SK-N-SH treated with all-trans-retinoic acid at 6 μM for 48 hours (cell line): ENCODE results near the gene SDE2.
"Not testable (repeated sequence)": the region's sequence is repeated elsewhere in the genome, so short reads cannot be mapped to it uniquely, and the experiment has no call there.

Experiments used
- ATAC-seq: fragments of 200-7000 bp; cut with Tn5 transposase; 3 replicates; pipeline ENCODE4 v1.9.1; 2020; ENCODE audit warnings: mild to moderate bottlenecking, moderate library complexity
- ARNTL ChIP-seq: fragments of 450-650 bp; formaldehyde crosslinking; IDR thresholded peaks from 2 replicates; pipeline ENCODE4 v1.5.0; 2020; ENCODE audit warnings: low read depth, mild to moderate bottlenecking, moderate library complexity, borderline replicate concordance
- BACH2 ChIP-seq: fragments of 250-450 bp; sonication (Bioruptor Pico); IDR thresholded peaks from 2 replicates; pipeline ENCODE4 v1.9.0; 2021; ENCODE audit warnings: mild to moderate bottlenecking, borderline replicate concordance
- CSDC2 ChIP-seq: fragments of 250-450 bp; sonication (Bioruptor Pico); IDR thresholded peaks from 2 replicates; pipeline ENCODE4 v1.5.0; 2020; ENCODE audit warnings: mild to moderate bottlenecking, moderate library complexity
- ESRRG ChIP-seq: fragments of 250-450 bp; sonication (Bioruptor Pico); IDR thresholded peaks from 2 replicates; pipeline ENCODE4 v1.6.1; 2021; ENCODE audit warnings: mild to moderate bottlenecking
- GLIS3 ChIP-seq: fragments of 250-450 bp; sonication (Bioruptor Pico); IDR thresholded peaks from 2 replicates; pipeline ENCODE4 v1.5.0; 2020; ENCODE audit warnings: mild to moderate bottlenecking, moderate library complexity
- OSR1 ChIP-seq: fragments of 250-450 bp; sonication (Bioruptor Pico); IDR thresholded peaks from 2 replicates; pipeline ENCODE4 v1.8.0; 2022; ENCODE audit warnings: moderate library complexity, mild to moderate bottlenecking, inconsistent platforms
- PPARA ChIP-seq: fragments of 250-450 bp; sonication (Bioruptor Pico); IDR thresholded peaks from 2 replicates; pipeline ENCODE4 v1.5.0; 2020; ENCODE audit warnings: mild to moderate bottlenecking, borderline replicate concordance
- RARB ChIP-seq: fragments of 250-450 bp; sonication (Bioruptor Pico); IDR thresholded peaks from 2 replicates; pipeline ENCODE4 v1.8.0; 2021; ENCODE audit warnings: mild to moderate bottlenecking, moderate library complexity
- SNAI2 ChIP-seq: fragments of 250-450 bp; sonication (Bioruptor Pico); IDR thresholded peaks from 2 replicates; pipeline ENCODE4 v1.5.0; 2020; ENCODE audit warnings: mild to moderate bottlenecking, moderate library complexity
- TCF4 ChIP-seq: fragments of 250-450 bp; sonication (Bioruptor Pico); IDR thresholded peaks from 2 replicates; pipeline ENCODE4 v1.8.0; 2021; ENCODE audit warnings: mild to moderate bottlenecking, moderate library complexity, borderline replicate concordance
- TOX ChIP-seq: fragments of 250-450 bp; sonication (Bioruptor Pico); IDR thresholded peaks from 2 replicates; pipeline ENCODE4 v1.8.0; 2021; ENCODE audit warnings: mild to moderate bottlenecking, moderate library complexity, borderline replicate concordance
- ZC3H10 ChIP-seq: fragments of 250-450 bp; sonication (Bioruptor Pico); IDR thresholded peaks from 2 replicates; pipeline ENCODE4 v1.5.1; 2021; ENCODE audit warnings: mild to moderate bottlenecking, moderate library complexity
- ZFP3 ChIP-seq: fragments of 250-450 bp; sonication (Bioruptor Pico); IDR thresholded peaks from 2 replicates; pipeline ENCODE4 v1.5.0; 2020; ENCODE audit warnings: mild to moderate bottlenecking, moderate library complexity
- ZFP30 ChIP-seq: fragments of 450-650 bp; formaldehyde crosslinking; IDR thresholded peaks from 2 replicates; pipeline ENCODE4 v1.5.0; 2022; ENCODE audit warnings: mild to moderate bottlenecking, moderate library complexity
- ZNF565 ChIP-seq: fragments of 450-650 bp; formaldehyde crosslinking; conservative IDR thresholded peaks from 2 replicates; pipeline ENCODE4 v1.5.0; 2020; ENCODE audit warnings: low read depth, mild to moderate bottlenecking, moderate library complexity
- ZNF70 ChIP-seq: fragments of 450-650 bp; formaldehyde crosslinking; IDR thresholded peaks from 2 replicates; pipeline ENCODE4 v1.5.0; 2020; ENCODE audit warnings: mild to moderate bottlenecking, moderate library complexity
- ZNF8 ChIP-seq: fragments of 450-650 bp; formaldehyde crosslinking; IDR thresholded peaks from 2 replicates; pipeline ENCODE4 v1.5.0; 2020; ENCODE audit warnings: mild to moderate bottlenecking, moderate library complexity
- TF ChIP-seq, protein P1 (sequence below): fragments of 250-450 bp; sonication (Bioruptor Pico); IDR thresholded peaks from 2 replicates; pipeline ENCODE4 v1.5.1; 2020; ENCODE audit warnings: low read depth, mild to moderate bottlenecking, moderate library complexity
- TF ChIP-seq, protein P2 (sequence below): fragments of 250-450 bp; sonication (Bioruptor Pico); IDR thresholded peaks from 2 replicates; pipeline ENCODE4 v1.5.0; 2020; ENCODE audit warnings: mild to moderate bottlenecking, moderate library complexity
- TF ChIP-seq, protein P3 (sequence below): fragments of 250-450 bp; sonication (Bioruptor Pico); IDR thresholded peaks from 2 replicates; pipeline ENCODE4 v1.5.1; 2021; ENCODE audit warnings: mild to moderate bottlenecking, moderate library complexity
- TF ChIP-seq, protein P4 (sequence below): fragments of 250-450 bp; sonication (Bioruptor Pico); IDR thresholded peaks from 2 replicates; pipeline ENCODE4 v1.8.0; 2020; ENCODE audit warnings: mild to moderate bottlenecking, moderate library complexity, borderline replicate concordance
- TF ChIP-seq, protein P5 (sequence below): fragments of 250-450 bp; sonication (Bioruptor Pico); IDR thresholded peaks from 2 replicates; pipeline ENCODE4 v1.8.0; 2021; ENCODE audit warnings: low read depth, mild to moderate bottlenecking, moderate library complexity, borderline replicate concordance

SDE2 gene

DNA sequence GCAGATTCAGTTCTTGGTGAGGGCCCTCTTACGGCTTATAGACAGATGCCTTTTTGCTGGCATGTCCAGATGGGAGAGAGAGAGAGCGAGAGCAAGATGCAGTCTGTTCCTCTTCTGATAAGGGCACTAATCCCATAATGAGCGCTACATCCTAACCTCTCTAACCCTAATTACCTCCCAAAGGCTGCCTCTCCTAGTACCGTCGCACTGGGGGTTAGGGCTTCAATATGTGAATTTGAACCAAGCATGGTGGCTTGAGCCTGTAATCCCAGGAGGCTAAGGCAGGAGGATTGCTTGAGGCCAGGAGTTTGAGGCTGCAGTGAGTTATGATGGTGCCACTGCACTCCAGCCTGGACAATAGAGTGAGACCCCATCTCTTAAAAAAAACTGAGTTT is 10.5 kb upstream of the SDE2 start:
- TF ChIP-seq, protein P1, sequence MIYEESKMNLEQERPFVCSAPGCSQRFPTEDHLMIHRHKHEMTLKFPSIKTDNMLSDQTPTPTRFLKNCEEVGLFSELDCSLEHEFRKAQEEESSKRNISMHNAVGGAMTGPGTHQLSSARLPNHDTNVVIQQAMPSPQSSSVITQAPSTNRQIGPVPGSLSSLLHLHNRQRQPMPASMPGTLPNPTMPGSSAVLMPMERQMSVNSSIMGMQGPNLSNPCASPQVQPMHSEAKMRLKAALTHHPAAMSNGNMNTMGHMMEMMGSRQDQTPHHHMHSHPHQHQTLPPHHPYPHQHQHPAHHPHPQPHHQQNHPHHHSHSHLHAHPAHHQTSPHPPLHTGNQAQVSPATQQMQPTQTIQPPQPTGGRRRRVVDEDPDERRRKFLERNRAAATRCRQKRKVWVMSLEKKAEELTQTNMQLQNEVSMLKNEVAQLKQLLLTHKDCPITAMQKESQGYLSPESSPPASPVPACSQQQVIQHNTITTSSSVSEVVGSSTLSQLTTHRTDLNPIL, result no peak
- TF ChIP-seq CSDC2 (CRISPR knock-in tag) (no peak), ZNF565 (CRISPR knock-in tag) (no peak), ESRRG (CRISPR knock-in tag) (no peak), SNAI2 (no peak), ARNTL (CRISPR knock-in tag) (no peak), PPARA (CRISPR knock-in tag) (no peak), ZNF8 (CRISPR knock-in tag) (no peak), BACH2 (CRISPR knock-in tag) (no peak), TCF4 (no peak), GLIS3 (CRISPR knock-in tag) (no peak), OSR1 (CRISPR knock-in tag) (no peak), ZNF70 (CRISPR knock-in tag) (no peak)
- TF ChIP-seq, protein P2, sequence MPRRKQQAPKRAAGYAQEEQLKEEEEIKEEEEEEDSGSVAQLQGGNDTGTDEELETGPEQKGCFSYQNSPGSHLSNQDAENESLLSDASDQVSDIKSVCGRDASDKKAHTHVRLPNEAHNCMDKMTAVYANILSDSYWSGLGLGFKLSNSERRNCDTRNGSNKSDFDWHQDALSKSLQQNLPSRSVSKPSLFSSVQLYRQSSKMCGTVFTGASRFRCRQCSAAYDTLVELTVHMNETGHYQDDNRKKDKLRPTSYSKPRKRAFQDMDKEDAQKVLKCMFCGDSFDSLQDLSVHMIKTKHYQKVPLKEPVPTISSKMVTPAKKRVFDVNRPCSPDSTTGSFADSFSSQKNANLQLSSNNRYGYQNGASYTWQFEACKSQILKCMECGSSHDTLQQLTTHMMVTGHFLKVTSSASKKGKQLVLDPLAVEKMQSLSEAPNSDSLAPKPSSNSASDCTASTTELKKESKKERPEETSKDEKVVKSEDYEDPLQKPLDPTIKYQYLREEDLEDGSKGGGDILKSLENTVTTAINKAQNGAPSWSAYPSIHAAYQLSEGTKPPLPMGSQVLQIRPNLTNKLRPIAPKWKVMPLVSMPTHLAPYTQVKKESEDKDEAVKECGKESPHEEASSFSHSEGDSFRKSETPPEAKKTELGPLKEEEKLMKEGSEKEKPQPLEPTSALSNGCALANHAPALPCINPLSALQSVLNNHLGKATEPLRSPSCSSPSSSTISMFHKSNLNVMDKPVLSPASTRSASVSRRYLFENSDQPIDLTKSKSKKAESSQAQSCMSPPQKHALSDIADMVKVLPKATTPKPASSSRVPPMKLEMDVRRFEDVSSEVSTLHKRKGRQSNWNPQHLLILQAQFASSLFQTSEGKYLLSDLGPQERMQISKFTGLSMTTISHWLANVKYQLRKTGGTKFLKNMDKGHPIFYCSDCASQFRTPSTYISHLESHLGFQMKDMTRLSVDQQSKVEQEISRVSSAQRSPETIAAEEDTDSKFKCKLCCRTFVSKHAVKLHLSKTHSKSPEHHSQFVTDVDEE (CRISPR knock-in tag), result no peak
- TF ChIP-seq, protein P3, sequence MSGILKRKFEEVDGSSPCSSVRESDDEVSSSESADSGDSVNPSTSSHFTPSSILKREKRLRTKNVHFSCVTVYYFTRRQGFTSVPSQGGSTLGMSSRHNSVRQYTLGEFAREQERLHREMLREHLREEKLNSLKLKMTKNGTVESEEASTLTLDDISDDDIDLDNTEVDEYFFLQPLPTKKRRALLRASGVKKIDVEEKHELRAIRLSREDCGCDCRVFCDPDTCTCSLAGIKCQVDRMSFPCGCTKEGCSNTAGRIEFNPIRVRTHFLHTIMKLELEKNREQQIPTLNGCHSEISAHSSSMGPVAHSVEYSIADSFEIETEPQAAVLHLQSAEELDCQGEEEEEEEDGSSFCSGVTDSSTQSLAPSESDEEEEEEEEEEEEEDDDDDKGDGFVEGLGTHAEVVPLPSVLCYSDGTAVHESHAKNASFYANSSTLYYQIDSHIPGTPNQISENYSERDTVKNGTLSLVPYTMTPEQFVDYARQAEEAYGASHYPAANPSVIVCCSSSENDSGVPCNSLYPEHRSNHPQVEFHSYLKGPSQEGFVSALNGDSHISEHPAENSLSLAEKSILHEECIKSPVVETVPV, result no peak
- TF ChIP-seq, all 23 proteins: peak for 0
- no peak for ATAC-seq

DNA sequence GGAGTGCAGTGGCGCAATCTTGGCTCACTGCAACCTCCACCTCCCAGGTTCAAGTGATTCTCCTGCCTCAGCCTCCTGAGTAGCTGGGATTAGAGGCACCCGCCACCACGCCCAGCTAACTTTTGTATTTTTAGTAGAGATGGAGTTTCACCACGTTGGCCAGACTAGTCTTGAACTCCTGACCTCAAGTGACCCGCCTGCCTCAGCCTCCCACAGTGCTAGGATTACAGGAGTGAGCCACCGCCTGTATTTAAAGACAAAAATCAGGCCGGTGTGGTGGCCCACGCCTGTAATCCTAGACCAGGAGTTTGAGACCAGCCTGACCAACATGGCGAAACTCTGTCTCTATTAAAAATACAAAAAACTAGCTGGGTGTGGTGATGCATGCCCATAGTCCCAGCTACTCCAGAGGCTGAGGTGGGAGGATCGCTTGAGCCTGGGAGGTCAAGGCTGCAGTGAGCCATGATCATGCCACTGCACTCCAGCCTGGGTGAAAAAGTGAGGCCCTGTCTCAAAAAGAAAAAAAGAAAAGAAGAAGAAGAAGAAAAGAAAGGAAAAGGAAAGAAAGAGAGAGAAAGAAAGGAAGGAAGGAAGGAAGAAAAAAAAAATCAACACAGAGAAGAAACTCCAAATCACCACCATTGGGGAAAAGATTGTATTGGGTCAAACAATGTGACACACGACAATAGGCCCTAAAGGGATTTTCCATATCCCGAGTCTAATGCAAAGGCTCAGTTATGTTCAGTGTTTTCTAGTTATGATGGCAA is 8.2 kb upstream of the SDE2 start:
- not testable (repeated sequence) for ATAC-seq

DNA sequence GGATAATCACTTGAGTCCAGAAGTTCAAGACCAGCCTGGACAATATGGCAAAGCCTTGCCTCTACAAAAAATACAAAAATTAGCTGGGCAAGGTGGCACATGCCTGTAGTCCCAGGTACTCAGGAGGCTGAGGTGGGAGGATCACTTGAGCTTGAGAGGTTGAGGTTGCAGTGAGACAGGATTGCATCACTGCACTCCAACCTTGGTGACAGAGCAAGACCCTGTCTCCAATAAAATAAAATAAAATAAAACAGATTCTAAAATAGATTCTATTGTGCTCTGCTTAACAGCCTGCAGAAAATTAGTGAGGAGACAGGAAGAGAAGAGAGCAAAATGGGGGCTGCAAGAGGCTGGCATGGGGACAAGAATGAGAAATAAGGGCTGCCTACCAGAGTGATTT is 7.5 kb upstream of the SDE2 start:
- TF ChIP-seq, protein P4, sequence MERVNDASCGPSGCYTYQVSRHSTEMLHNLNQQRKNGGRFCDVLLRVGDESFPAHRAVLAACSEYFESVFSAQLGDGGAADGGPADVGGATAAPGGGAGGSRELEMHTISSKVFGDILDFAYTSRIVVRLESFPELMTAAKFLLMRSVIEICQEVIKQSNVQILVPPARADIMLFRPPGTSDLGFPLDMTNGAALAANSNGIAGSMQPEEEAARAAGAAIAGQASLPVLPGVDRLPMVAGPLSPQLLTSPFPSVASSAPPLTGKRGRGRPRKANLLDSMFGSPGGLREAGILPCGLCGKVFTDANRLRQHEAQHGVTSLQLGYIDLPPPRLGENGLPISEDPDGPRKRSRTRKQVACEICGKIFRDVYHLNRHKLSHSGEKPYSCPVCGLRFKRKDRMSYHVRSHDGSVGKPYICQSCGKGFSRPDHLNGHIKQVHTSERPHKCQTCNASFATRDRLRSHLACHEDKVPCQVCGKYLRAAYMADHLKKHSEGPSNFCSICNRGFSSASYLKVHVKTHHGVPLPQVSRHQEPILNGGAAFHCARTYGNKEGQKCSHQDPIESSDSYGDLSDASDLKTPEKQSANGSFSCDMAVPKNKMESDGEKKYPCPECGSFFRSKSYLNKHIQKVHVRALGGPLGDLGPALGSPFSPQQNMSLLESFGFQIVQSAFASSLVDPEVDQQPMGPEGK (CRISPR knock-in tag), result no peak
- no peak for TF ChIP-seq PPARA (CRISPR knock-in tag)
- TF ChIP-seq ZFP30 (CRISPR knock-in tag), result no peak
- TF ChIP-seq CSDC2 (CRISPR knock-in tag), result no peak
- TF ChIP-seq, protein P5, sequence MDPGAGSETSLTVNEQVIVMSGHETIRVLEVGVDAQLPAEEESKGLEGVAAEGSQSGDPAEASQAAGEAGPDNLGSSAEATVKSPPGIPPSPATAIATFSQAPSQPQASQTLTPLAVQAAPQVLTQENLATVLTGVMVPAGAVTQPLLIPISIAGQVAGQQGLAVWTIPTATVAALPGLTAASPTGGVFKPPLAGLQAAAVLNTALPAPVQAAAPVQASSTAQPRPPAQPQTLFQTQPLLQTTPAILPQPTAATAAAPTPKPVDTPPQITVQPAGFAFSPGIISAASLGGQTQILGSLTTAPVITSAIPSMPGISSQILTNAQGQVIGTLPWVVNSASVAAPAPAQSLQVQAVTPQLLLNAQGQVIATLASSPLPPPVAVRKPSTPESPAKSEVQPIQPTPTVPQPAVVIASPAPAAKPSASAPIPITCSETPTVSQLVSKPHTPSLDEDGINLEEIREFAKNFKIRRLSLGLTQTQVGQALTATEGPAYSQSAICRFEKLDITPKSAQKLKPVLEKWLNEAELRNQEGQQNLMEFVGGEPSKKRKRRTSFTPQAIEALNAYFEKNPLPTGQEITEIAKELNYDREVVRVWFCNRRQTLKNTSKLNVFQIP (CRISPR knock-in tag), result no peak
- no peak for TF ChIP-seq ZFP3
- no peak for TF ChIP-seq ZC3H10 (CRISPR knock-in tag)

DNA sequence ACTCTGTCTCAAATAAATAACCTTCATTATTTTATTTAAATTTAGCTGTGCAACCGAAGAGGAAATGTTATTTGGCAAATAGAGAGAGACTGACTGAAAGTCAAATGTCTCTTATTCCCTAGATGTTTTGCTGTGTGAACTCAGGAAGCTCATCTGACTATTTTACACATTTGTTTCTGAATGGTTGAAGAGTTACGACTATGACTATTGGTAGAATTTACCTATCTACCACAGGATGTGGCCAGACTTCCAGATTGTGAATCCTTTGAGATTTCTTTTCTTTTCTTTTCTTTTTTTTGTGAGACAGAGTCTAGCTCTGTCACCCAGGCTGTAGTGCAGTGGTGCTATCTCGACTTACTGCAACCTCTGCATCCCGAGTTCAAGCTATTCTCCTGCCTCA is 5.3 kb upstream of the SDE2 start:
- TF ChIP-seq OSR1 (CRISPR knock-in tag) (no peak), PPARA (CRISPR knock-in tag) (no peak), CSDC2 (CRISPR knock-in tag) (no peak), TOX (CRISPR knock-in tag) (no peak), ZNF565 (CRISPR knock-in tag) (no peak), ARNTL (CRISPR knock-in tag) (no peak), ZFP30 (CRISPR knock-in tag) (no peak), SNAI2 (no peak), RARB (CRISPR knock-in tag) (no peak), GLIS3 (CRISPR knock-in tag) (no peak), ZFP3 (no peak), ZC3H10 (CRISPR knock-in tag) (no peak)
- TF ChIP-seq, protein P3, result no peak
- ATAC-seq, result no peak

More for the DNA sequence above, 7.5 kb upstream of the SDE2 start:
- ATAC-seq, result no peak
